ENCODE measurements around the gene TXK.

Gene TXK

DNA sequence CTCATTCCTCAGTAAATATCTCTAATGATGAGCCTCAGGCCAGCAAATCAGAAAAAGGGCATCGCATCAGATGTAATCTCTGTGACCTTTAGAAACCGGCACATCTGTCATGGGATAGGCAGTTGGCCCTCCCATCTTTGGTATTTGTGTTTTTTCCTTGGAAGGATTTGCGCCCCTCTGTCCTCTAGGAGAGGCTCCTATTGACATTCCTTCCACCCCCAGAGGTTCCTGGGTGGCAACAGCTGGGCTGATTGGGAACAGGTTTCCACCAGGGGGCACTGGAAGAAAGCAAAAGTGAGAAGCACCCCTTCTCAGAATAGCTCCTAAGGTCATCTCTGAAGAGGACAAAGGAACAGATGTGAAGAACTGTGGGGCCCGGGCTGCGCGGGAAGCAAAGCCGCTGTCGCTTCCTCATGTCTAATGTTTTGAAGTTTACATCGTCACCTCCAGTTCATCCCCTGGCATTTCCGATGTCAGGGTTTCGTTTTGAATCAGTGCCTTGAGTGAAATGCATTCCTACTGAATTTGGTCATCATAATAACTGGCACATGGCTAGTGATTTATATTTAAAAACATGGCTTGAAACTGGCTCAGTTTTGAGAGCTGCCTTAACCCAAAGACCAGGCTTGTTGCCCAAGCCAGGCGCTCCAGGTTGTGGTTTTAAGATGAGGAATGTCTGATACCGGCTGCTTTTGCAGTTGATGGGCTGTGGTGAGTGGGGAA lies 6.2 kb downstream of the TXK start:
- peak; percentile 22 to 78 for DNase-seq (ENCODE audit: low read depth in 1 of 2, low spot score in 1 of 2)
- Histone ChIP-seq H3K4me3 (replicated peaks; ENCODE audit: insufficient read depth, low read length) (no peak overlapping the region), H3K27me3 (ENCODE audit: insufficient read depth, poor library complexity, severe bottlenecking) (no peaks in the 10 kb centered on the region), H3K27ac (replicated peaks) (peak overlapping the region; percentile 15; the same call in 1 of the 2 replicates)
- no peak for TF ChIP-seq SPI1 (IDR thresholded peaks at IDR 0.05; ENCODE audit: borderline replicate concordance, low read depth)
- TF ChIP-seq, protein P1, sequence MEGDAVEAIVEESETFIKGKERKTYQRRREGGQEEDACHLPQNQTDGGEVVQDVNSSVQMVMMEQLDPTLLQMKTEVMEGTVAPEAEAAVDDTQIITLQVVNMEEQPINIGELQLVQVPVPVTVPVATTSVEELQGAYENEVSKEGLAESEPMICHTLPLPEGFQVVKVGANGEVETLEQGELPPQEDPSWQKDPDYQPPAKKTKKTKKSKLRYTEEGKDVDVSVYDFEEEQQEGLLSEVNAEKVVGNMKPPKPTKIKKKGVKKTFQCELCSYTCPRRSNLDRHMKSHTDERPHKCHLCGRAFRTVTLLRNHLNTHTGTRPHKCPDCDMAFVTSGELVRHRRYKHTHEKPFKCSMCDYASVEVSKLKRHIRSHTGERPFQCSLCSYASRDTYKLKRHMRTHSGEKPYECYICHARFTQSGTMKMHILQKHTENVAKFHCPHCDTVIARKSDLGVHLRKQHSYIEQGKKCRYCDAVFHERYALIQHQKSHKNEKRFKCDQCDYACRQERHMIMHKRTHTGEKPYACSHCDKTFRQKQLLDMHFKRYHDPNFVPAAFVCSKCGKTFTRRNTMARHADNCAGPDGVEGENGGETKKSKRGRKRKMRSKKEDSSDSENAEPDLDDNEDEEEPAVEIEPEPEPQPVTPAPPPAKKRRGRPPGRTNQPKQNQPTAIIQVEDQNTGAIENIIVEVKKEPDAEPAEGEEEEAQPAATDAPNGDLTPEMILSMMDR (IDR thresholded peaks at IDR 0.05; ENCODE audit: insufficient read depth, low read length): peak; percentile 34

DNA sequence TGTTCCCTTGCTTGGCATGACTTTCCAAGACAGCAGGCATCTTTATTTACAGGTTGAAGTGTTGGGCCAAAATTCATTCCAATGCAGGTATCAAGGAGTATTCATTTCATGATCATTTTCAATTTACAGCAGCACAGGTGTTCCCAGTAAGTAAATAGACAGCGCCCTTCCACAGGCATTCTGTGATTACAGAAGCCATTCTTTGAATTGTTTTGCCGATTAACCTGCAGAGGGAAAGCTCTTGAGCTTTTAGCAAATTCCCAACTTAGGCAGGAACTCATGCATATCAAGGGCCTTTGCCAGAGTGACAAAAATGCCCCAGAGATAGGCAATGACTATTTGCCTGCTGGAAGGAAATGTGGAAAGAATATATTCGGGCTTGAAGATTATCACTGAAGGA lies 6.8 kb downstream of the TXK start:
- Histone ChIP-seq H3K27ac (replicated peaks) (no peak overlapping the region), H3K27me3 (ENCODE audit: insufficient read depth, poor library complexity, severe bottlenecking) (no peaks in the 10 kb centered on the region), H3K4me3 (replicated peaks; ENCODE audit: insufficient read depth, low read length) (no peak overlapping the region)
- TF ChIP-seq SPI1 (IDR thresholded peaks at IDR 0.05; ENCODE audit: borderline replicate concordance, low read depth) (no peak), GABPA (IDR thresholded peaks at IDR 0.05; ENCODE audit: low read depth) (no peak), POLR2AphosphoS5 (IDR thresholded peaks at IDR 0.05; ENCODE audit: low read depth) (no peak)
- TF ChIP-seq, protein P1 (IDR thresholded peaks at IDR 0.05; ENCODE audit: insufficient read depth, low read length): no peak
- TF ChIP-seq, protein P2, sequence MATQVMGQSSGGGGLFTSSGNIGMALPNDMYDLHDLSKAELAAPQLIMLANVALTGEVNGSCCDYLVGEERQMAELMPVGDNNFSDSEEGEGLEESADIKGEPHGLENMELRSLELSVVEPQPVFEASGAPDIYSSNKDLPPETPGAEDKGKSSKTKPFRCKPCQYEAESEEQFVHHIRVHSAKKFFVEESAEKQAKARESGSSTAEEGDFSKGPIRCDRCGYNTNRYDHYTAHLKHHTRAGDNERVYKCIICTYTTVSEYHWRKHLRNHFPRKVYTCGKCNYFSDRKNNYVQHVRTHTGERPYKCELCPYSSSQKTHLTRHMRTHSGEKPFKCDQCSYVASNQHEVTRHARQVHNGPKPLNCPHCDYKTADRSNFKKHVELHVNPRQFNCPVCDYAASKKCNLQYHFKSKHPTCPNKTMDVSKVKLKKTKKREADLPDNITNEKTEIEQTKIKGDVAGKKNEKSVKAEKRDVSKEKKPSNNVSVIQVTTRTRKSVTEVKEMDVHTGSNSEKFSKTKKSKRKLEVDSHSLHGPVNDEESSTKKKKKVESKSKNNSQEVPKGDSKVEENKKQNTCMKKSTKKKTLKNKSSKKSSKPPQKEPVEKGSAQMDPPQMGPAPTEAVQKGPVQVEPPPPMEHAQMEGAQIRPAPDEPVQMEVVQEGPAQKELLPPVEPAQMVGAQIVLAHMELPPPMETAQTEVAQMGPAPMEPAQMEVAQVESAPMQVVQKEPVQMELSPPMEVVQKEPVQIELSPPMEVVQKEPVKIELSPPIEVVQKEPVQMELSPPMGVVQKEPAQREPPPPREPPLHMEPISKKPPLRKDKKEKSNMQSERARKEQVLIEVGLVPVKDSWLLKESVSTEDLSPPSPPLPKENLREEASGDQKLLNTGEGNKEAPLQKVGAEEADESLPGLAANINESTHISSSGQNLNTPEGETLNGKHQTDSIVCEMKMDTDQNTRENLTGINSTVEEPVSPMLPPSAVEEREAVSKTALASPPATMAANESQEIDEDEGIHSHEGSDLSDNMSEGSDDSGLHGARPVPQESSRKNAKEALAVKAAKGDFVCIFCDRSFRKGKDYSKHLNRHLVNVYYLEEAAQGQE (IDR thresholded peaks at IDR 0.05; ENCODE audit: insufficient replicate concordance, low read depth): no peak
- no peak for DNase-seq (ENCODE audit: low read depth in 1 of 2, low spot score in 1 of 2)

DNA sequence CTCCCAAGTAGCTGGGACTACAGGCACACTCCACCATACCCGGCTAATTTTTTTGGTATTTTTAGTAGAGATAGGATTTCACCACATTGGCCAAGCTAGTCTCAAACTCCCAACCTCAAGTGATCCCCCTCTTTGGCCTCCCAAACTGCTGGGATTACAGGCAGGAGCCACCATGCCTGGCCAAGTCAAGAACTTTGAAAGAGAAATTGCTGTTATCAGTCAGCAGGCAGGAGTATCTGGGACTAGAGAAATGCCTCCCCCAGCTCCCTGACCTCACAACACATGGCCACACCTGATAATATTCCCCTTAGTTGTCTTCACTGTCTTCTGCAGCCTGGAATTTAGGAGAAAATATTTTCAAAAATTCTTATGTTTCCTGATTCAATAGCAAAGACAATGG lies 7.4 kb downstream of the TXK start:
- Histone ChIP-seq H3K27ac (replicated peaks) (no peak overlapping the region), H3K27me3 (ENCODE audit: insufficient read depth, poor library complexity, severe bottlenecking) (no peaks in the 10 kb centered on the region), H3K4me3 (replicated peaks; ENCODE audit: insufficient read depth, low read length) (no peak overlapping the region)
- no peak for TF ChIP-seq POLR2AphosphoS5 (IDR thresholded peaks at IDR 0.05; ENCODE audit: low read depth)
- DNase-seq (ENCODE audit: low read depth in 1 of 2, low spot score in 1 of 2): no peak

DNA sequence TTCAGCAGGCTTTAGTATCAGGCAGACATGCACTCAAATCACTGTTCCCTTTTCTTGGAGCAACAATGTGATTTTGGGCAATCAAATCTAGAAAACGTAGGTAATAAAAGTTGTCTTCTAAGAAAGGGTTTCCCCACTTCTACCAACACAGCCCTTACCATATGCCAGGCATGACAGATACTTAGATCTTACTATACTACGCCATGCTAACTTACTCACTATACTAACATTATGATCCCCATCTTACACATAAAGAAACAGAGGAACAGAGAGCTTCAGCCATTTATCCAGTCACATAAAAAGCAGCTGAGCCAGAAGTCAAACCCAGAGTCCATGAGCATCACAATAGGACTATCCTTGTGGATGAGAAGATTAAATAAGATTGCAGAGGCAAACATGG lies 9.2 kb downstream of the TXK start:
- Histone ChIP-seq H3K4me3 (replicated peaks; ENCODE audit: insufficient read depth, low read length) (no peak overlapping the region), H3K27me3 (ENCODE audit: insufficient read depth, poor library complexity, severe bottlenecking) (no peaks in the 10 kb centered on the region), H3K27ac (replicated peaks) (no peak overlapping the region)
- no peak for DNase-seq (ENCODE audit: low read depth in 1 of 2, low spot score in 1 of 2)
- TF ChIP-seq SPI1 (IDR thresholded peaks at IDR 0.05; ENCODE audit: borderline replicate concordance, low read depth): no peak
- no peak for TF ChIP-seq POLR2AphosphoS5 (IDR thresholded peaks at IDR 0.05; ENCODE audit: low read depth)
- TF ChIP-seq, protein P2 (IDR thresholded peaks at IDR 0.05; ENCODE audit: insufficient replicate concordance, low read depth): no peak
- TF ChIP-seq, protein P1 (IDR thresholded peaks at IDR 0.05; ENCODE audit: insufficient read depth, low read length): no peak
